Activated CD4-positive, alpha-beta T cell treated with anti-CD3 and anti-CD28 coated beads for 24 hours (primary cell): ENCODE measurements around the gene COG5.

Experiments used
- DNase-seq, 2 donors: peaks; one replicate each; pipeline ENCODE4 v3.0.0-alpha.2; 2020; ENCODE audit warnings: low read depth in 2 of 2

The COG5 gene

DNA sequence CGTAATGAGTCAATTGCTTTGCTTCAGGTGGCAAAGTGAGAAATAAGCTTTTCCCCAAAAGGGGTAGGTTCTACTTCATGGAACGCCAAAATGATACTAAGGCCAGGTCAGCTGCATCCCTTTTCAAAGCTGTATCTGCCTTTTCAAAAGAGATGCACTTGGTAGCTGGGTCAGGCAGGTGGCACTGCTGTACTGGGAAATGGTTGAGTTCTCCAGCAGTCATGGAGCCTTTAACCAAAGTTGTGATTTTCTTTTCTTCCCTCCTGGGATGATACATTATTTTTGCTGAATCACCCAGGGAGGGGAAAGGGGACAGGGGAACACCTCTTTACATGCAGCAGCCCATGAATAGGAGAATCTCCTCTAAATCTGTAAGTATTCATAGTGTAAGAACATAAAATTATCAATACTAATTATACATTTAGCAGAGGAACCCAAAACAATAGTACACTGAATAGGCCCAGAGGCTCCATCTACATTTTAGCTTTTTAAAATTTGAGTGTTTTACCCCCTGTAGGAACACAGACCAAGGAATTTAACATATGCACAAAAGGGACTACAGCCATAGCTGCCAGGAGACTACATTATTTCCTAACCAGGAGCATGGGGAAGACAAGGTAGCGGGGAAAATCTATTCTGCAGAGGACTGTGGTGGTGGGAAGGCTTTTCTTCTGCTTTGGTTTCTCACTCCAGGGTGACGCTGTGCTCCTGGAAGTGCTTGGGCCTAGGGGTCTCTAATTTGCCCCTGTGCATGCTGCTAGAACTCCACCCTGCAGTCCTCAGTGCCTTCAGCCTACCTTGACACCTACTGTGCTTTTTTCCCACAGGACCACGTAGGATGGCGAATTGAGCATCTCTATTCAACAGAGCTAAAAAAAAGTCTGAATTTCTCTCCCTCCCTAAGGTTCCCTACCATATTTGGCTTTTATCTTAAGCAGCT is 100.3 kb downstream of the COG5 start:
- peak in 1 of 2 donors; percentile 7 for DNase-seq

DNA sequence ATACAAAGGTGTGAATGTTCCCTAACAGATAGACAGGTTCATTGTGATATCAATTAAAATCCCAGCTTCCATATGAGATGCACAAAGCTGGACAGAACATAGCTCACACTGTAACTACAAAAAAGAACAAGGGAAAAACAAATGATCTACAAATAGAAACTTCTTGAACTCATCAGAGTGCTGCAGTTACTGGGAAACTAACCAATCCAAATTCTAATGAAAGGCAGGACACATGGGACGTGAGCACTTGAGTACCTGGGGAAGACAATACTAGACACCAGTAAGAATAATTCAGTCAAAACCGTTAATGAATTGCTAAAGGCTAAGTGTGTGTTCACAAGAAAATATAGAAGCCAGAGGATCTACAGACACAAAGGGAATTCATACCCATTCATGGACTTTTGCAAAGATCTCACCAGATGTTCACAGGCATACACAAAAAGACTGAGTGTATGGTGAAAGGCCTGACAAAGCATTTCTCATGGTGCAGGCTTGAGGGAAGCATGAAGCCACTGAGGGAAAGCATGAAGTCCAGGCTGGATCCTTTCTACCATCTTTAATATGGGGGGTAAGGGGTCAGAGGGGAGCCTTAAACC is 101.7 kb downstream of the COG5 start:
- DNase-seq = no peak

DNA sequence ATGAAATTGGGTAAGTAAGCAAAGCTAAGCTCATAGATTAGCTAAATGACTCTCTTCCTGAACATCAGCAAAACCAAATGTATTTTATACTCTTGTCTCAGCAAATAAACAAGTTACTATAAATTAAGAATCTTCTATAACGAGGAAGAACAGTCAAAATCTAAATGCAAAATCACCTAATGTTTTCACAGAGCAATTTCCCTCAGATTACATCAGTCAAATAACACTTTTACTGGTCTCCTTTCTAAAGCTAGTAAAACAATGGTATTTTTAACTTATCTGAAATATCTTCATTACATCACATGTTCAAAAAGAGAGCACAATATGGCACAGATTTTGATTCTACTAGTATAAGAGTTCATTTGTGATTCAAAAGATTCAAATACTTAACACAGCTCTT is 110.3 kb downstream of the COG5 start:
- no peak for DNase-seq

DNA sequence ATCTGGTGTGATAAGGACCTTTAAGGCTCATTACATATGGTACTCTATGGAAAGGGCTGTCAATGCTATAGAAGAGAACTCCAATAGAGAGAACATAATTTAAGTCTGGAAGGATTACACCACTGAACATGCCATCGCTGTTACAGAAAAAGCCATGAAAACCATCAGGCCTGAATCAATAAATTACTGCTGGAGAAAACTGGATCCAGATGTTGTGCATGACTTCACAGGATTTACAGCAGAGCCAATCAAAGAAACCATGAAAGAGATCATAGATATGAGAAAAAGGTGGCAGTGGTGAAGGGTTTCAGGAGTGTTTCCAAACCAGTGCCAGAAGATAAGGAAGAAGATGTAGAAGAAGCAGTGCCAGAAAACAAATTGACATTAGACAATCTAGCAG is 112.8 kb downstream of the COG5 start:
- no peak for DNase-seq

DNA sequence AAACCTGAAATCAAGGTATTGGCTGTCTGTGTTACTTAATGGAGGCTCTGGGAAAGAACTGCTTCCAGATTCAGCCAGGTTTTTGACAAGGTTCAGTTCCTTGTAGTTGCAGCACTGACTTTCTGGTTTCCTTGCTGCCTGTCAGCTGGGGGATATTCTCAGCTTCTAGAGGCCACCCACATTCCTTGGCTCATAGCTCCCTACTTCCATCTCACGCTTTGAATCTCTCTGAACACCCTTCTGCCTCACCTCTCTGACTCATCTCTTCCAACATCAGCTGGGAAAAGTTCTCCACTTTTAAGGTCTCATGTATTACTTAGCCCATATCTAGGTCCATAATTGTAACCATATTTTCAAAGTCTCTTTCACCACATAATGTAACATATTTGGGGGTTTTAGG is 116.7 kb downstream of the COG5 start:
- no peak for DNase-seq

DNA sequence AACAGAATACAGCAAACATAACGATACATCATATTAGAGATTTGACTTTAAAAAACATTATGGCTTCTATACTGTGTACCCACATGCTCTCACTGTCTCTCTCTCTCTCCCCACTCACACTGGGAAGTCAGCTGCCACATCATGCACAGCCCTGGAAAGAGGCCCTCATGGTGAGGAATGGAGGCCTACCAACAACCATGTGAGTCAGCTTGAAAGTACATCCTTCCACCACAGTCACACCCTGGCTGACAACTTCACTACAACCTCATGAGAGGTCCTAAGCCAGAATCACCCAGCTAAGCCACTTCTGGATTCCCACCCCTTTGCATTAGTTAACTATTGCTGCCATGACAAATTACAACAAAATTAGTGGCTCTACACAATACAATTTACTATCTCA is 117.2 kb downstream of the COG5 start:
- peak in 1 of 2 donors; percentile 1 for DNase-seq

DNA sequence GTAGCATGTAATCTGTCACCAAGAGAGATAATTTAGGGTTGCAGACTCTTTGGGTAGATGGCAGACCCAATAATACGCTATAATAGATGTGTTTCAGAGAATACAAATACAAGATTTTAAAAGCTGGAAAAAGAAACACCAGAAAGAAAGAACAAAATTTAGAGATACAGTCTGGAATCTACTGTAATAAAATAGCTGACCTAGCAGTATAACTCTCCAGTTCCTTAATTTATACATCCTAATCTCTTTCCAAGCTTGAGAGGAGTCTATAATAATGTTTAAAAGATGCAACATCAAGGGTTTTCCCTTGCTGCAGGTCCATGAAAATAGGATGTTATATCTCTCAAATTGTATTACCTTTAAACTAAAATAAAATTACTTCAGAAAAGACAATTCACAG is 121.0 kb downstream of the COG5 start:
- no peak for DNase-seq

DNA sequence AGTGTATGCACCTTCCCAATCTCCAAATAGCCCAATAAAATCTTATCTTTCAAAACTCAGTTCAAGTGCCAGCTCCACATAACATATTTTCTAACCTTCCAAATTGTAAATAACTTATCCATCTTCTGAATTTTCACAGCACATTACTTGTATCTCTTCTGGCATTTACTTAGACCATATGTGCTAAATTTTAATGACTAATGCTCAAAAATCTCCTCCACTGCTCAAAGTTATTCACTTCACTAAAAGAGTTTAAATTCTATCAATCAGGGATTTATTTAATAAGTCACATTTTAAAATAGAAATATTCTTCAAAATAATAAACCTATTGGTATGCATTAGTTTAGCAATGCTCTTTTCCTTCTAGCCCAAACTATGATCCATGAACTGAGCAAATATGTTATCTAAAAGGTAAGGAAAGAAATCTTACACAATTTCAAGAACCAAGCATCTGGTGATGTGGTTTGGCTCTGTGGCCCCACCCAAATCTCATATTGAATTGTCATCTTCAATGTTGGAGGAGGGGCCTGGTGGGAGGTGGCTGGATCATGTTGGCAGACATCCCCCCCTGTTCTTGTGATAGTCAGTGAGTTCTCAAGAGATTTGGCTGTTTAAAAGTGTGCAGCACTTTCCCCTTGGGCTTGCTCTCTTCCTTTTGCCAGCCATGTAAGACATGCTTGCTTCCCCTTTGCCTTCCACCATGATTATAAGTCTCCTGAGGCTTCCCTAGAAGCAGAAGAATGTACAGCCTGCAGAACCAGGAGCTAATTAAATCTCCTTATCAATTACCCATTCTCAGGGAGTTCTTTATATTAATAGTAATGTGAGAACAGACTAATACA is 121.9 kb downstream of the COG5 start:
- no peak for DNase-seq

DNA sequence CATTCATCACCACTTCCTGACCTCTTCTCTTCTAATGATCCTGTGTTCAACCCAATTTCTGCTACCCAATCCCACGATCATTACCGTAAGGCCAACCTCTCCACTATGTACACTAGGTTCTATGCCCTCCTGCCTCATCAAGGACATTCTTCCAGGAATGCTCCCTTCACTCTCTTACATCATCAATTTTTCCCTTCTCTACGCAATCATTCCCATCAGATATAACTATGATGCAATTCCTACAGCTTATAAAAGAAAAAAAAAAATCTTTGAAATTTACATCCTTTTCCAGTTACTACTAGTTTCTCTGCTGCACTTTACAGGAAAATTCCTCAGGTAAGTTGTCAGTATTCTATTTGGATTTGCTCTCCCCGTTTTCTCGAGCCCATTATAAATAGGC is 124.7 kb downstream of the COG5 start:
- DNase-seq = no peak

DNA sequence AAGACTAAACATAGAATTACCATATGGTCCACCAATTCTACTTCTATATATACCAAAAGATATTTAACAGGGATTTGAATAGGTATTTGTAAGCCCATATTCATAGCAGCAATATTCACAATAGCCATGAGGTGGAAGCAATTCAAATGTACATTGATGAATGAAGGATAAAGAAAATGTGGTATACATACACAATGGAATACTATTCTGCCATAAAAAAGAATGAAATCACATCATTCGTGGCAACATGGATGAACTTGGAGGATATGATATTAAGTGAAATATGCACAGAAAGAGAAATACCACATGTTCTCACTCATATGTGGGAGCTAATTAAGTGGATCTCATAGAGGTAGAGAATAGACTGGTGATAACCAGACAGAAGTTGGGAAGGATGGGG is 128.0 kb downstream of the COG5 start:
- DNase-seq = no peak

DNA sequence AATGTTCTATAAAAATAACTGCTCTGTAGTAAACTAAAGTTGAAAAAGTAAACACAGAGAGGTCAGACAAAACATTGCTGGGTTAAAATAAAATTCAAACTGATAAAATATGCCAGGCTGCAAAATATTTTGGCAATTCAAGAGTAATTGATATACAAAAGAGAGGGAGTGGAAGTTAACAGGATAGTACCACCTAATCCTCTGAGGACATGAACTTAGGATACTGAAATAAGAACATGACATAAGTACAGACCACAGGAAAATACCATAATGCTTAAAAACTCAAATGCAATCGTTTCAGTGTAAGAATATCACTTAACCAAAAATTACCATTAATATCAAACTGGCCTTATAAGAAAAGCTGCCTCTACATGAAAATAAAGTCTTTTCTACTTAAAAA is 131.5 kb downstream of the COG5 start:
- no peak for DNase-seq

DNA sequence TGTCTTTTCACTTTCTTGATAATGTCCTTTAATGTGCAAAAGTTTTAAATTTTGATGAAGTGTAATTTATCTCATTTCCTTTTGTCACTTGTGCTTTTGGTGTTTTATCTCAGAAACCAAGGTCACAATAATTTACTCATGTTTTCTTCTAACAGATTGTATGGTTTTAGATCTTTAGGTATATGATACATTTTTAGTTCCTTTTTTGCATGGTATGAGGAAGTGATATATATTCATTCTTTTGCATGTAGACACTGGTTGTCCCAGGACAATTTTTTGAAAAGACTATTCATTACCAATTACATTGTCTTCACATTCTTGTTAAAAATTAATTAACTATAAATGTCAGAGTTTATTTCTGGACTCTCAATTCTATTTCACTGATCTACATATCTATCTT is 133.7 kb downstream of the COG5 start:
- DNase-seq = no peak

DNA sequence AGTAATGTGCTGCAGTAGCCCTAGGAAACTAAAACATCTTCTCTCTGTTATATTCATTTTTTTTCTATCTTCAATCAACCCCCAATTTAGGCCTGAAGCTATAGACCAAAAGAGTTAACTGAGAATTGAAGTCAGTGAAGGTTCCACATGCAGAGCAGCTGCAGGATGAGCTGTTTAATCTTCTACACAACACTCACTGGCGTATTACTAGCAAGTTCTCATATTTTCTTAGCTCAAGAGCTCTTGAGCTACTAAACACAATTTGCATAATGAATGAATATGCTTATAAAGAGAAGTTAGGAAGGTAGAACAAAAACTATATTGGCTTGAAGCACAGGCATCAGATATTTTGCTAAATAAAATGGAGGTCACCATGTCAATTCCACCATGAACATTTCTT is 135.1 kb downstream of the COG5 start:
- DNase-seq = no peak

DNA sequence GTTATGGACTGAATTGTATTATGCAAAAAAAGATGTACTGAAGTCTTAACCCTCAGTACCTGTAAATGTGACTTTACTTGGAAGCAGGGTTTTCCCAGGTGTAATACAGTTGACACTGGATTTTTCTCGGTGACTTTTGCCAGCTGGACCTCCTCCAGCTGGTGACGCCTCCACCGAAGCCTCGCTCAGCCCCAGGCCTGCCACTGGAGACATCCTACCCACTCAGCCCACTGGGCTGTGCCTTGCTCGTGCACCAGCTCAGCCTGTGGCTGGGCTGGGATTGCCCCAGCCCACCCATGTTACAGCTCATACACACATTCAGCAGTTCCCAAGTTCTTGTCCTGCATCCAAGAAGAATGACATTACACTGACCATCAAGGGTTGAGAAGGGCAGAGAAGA is 136.3 kb downstream of the COG5 start:
- DNase-seq = no peak

DNA sequence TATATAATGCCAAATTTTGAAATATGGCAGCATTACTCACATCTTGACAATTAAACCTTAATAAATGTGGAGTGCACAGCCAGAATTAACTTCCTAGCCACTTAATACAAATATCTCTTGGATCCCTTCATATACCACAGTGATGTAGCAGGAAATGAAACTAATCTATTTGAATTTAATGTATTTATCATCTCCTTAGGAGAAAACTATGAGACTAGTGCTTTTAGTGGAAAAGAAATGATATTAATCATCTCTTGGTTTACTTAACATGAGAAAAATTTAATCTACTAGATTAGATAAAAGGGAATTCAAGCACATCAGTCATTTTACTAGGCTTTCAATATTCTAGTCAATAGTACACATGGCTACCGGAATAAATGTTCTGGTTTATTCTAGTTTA is 149.5 kb downstream of the COG5 start:
- DNase-seq = no peak

DNA sequence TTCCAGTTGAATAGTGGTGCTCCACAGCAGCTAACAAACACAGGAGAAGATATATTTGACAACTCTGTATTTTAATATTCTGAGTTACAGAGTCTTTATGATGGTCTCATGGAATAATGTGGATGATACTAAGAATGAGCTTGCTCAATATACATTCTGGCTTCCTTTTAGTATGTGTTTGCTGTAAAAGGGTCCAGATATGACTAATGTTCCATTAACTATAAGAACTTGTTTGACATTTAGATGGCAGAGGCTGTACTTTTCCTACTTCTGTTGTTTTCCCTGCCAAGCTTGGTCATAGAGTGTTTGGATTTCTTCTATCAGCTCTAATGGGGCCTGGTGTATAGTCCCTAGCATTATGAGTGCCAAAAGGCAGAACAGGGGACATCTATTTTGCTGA is 155.4 kb downstream of the COG5 start:
- no peak for DNase-seq

DNA sequence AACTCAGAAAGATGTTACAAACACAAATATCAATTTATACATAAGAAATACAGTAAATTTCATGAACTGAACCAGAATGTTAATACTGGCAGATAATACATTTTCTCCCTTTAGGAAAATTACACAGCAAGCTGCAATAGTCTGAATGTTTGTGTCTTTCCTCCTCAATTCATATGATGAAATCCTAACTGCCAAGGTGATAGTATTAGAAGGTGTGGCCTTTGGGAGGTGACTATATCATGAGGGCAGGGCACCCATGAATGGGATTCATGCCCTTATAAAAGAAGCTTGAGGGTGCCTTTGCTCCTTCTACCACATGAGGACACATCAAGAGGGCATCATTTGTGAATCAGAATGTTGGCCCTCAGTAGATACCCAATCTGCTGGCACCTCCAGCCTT is 158.2 kb downstream of the COG5 start:
- DNase-seq = no peak

DNA sequence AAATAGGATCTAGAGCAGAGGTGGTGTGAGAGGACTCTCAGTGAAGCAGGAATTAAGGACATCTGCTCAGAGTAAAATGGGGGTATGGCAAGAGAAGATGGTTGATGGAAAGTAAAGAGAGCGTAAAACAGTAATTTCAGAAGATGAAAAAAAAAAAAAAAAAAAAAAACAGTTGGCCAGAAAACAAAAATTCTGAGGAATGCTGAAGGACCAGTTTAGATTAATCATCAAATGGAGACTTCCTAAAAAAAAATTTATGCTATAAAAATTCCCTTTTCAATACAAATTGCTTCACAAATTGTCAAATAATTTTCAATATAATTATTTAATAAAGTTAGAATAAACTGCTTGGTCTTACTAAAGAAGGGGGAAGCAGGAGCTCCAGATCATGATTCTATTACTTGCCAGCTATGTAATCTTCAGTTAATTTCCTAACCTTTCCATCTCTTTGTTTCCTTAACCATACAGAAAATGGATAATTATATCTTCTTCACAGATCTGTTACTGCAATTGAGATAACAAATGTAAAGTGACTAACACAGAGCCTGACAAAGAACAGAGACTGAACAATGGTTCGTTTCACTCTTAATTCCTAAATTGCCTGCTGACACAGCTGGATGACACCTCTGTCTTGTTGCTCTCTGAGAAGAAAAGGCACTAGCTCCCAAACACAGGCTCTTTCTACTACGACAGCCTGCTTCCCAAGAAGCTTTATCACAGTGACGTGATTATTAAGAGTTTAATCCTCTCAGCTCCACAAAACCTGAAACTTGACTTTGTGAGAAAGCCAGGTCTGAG is 158.8 kb downstream of the COG5 start:
- DNase-seq = no peak

DNA sequence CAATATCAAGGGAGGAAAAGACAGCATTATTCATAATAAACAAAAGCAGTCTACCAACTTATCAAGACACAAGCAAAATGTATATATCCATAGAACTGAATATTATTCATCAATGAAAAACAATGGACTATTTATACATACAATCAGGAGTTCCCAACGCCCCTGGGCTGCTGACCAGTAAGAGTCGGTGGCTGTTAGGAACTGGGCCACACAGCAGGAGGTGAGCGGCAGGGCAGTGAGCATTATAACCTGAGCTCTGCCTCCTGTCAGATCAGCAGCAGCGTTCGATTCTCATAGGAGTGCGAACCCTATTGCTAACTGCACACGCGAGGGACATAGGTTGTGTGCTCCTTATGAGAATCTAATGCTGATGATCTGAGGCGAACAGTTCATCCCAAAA is 165.6 kb downstream of the COG5 start:
- DNase-seq = no peak

DNA sequence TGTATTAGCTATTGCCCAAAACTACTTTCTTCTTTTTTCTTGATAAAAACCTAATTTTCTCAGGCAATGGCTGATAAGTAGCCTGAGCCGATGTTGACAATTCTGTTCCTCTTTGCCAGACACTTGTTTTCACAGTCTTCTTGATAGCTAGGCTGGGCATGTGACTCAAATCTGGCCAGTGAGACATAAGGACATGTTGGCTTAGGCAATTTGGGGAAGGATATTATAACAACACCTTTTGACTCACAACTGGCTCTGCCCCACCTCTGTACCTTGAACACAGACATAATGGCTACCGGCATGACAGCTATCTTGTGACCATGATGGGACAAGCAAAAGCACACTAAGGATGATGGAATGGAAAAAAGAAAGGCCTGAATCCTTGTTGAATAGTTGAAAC is 166.7 kb downstream of the COG5 start:
- DNase-seq = no peak

DNA sequence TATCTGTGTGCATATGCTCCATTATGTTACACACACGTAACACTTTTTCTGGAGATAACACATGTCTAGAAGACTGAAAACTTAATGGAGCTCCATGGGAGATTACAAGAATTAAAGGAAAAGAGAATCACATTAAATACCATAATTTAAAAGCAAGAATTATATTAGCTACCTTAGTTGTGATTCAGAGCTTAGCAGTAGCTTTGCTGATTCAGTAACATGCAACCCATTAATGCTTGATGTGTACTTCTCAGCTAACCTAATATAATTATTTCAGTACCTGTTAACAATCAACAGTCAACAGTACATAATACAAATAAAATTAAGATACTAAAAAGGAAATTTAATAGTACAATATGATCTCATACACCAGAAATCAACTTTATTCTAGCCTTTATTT is 167.6 kb downstream of the COG5 start:
- no peak for DNase-seq

DNA sequence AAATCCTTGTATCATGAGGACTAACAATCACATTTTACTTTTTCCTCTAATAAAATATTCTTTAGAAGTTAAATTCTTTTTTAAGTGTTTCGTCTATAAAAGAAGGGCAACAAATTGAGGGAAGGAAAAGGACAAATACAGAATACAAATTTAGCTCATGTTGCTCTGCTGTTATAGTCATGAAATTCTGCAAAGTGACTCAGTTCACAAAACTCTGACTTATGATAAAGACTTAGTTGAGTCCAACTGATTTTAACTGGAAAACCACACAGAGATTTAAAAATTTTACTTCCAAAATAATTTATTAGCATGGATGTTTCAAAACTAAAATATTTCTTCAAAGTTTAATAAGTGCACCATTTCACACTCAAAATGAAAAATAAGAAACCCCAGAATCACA is 168.9 kb downstream of the COG5 start:
- no peak for DNase-seq
